Adrenal gland (tissue), 5 donors: Measurements from ENCODE around the gene PKNOX2.

ENCODE experiments used
- CTCF ChIP-seq, 6 experiments: fragments of 450-650 bp in 4 of 6; fragments of 200-600 bp in 2 of 6; sonication (generic) in 1 of 6; IDR thresholded peaks; 1 replicate in 5 of 6; 2 replicates in 1 of 6; pipeline versions ENCODE4 v1.5.1 to v1.8.0; 2016 to 2021; ENCODE audit warnings: antibody characterized with exemption in 6 of 6, mild to moderate bottlenecking in 2 of 6, moderate library complexity in 1 of 6
- POLR2A ChIP-seq, 2 donors: fragments of 450-650 bp; IDR thresholded peaks; one replicate each; pipeline ENCODE4 v1.6.1; 2017; ENCODE audit warnings: antibody characterized with exemption in 2 of 2, mild to moderate bottlenecking in 2 of 2, moderate library complexity in 1 of 2
- donor health status: DM: no; HTN: no; CAD: no.

- no peak for TF ChIP-seq CTCF (IDR thresholded peaks at IDR 0.05)
- no peak for TF ChIP-seq POLR2A (IDR thresholded peaks at IDR 0.05)
Observed at GRCh38 chr11:125279676-125280418, 115.3 kb downstream of the PKNOX2 start.
